Right atrium auricular region (tissue), 2 donors: ENCODE measurements around the gene CDR2L. TPM values are rescaled to one million over a fixed set of nuclear protein-coding genes. Genes with fewer than 3 reads are reported as not detected.
A peak's percentile ranks its signal among the peaks of the same experiment; 100 is the strongest.

Experiments
- DNase-seq: peaks from one replicate; pipeline ENCODE4 v3.0.0-alpha.2; 2019; ENCODE audit warnings: low spot score
- H3K27ac ChIP-seq, 2 donors: fragments of 200-600 bp; sonication (generic); 1 replicate in 1 of 2; 2 replicates in 1 of 2; pipeline ENCODE4 v1.5.1; 2016 to 2019
- H3K27me3 ChIP-seq, 2 donors: fragments of 200-600 bp; sonication (generic); one replicate each; pipeline versions ENCODE4 v1.5.1 to v1.6.0; 2017 to 2019
- H3K36me3 ChIP-seq: fragments of 200-600 bp; sonication (generic); one replicate; pipeline ENCODE4 v1.5.1; 2016
- H3K4me1 ChIP-seq, 2 donors: fragments of 200-600 bp; sonication (generic); one replicate each; pipeline versions ENCODE4 v1.5.1 to v1.6.0; 2017 to 2019
- H3K4me3 ChIP-seq, 2 donors: fragments of 200-600 bp; sonication (generic); 1 replicate in 1 of 2; 2 replicates in 1 of 2; pipeline ENCODE4 v1.5.1; 2017 to 2019; ENCODE audit warnings: mild to moderate bottlenecking in 1 of 2, moderate library complexity in 1 of 2
- H3K9me3 ChIP-seq, 2 donors: fragments of 200-600 bp; sonication (generic); one replicate each; pipeline ENCODE4 v1.5.1; 2019
- CTCF ChIP-seq, 2 donors: fragments of 200-600 bp; sonication (generic); IDR thresholded peaks; one replicate each; pipeline ENCODE4 v1.5.1; 2019; ENCODE audit warnings: antibody characterized with exemption in 2 of 2
- total RNA-seq, 2 donors: library from RNA; depleted of rRNA; stranded (reverse); fragments of >200 nt; gene quantifications; one replicate each; pipeline ENCODE4 v1.1.0, GENCODE V29; 2016

CDR2L gene
- total RNA-seq, 2 donors from 2014 or later: 13.6 to 28.8 TPM

GRCh38 chr17:75032720-75033280 is 45.4 kb downstream of the CDR2L start:
- no peak for TF ChIP-seq CTCF (IDR thresholded peaks at IDR 0.05)
- Histone ChIP-seq H3K4me1 (peaks cover 0 to 44% of the 10 kb centered on the region in 2 donors), H3K9me3 (no peaks in the 10 kb centered on the region), H3K27ac (peak overlapping the region; percentile 95 to 98), H3K27me3 (no peaks in the 10 kb centered on the region), H3K4me3 (peak overlapping the region; percentile 68 to 76), H3K36me3 (no peaks in the 10 kb centered on the region)
- DNase-seq: no peak

DNA sequence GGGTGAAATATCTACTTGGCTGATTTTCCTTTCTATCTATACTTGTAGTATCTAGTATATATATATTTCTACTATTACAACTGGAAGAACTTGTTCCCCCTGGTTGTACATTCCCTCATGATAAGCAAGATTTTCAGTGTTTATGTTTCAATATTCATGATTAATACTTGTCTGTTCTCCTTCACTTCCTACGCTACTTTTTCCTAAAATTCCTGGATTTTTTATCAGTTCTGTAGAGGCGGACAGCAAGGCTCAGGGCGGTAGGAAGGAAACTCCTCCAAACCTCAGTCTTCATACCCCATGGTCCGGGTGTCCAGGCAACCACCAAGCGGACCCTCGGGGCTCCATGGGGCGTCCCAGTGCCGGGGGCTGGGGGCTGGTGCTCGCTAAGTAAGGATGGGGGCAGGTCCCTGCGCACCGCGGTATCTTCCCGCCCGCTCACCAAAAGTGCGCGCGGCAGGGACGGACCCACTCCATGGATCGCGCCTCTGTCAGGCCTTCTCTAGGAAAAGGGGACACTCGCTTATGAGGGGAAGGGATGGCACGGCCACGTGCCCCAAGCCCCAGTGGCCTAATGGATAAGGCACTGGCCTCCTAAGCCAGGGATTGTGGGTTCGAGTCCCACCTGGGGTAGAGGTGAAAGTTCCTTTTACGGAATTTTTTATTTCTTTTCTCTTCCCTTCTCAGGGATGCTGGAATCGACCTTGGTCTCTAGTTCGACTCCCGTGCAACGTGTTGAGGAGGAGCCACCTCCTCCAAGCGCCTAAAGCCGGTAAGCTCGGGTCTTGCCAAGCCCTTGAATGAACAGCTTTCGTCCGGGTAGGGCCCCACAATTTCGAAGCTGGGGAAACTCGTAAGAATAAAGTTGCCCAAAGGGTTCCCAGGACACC is 46.2 kb downstream of the CDR2L start:
- no peaks in the 10 kb centered on the region for H3K27me3 ChIP-seq
- H3K27ac ChIP-seq: peak overlapping the region; percentile 95 to 98
- peaks cover 0 to 44% of the 10 kb centered on the region in 2 donors for H3K4me1 ChIP-seq
- TF ChIP-seq CTCF (IDR thresholded peaks at IDR 0.05): no peak
- no peaks in the 10 kb centered on the region for H3K9me3 ChIP-seq
- peaks cover 6% of the 10 kb centered on the region for H3K36me3 ChIP-seq
- H3K4me3 ChIP-seq: peak overlapping the region; percentile 68 to 76
- peak; percentile 98 for DNase-seq

- peaks cover 0 to 44% of the 10 kb centered on the region in 2 donors for H3K4me1 ChIP-seq
- TF ChIP-seq CTCF (IDR thresholded peaks at IDR 0.05): no peak
- peaks cover 14% of the 10 kb centered on the region for H3K36me3 ChIP-seq
- peak; percentile 93 for DNase-seq
- no peaks in the 10 kb centered on the region for H3K9me3 ChIP-seq
- peak overlapping the region; percentile 68 to 76 for H3K4me3 ChIP-seq
- H3K27ac ChIP-seq: peak overlapping the region; percentile 95 to 98
- no peaks in the 10 kb centered on the region for H3K27me3 ChIP-seq
Measured at GRCh38 chr17:75034236-75034908, 46.9 kb downstream of the CDR2L start.

DNA sequence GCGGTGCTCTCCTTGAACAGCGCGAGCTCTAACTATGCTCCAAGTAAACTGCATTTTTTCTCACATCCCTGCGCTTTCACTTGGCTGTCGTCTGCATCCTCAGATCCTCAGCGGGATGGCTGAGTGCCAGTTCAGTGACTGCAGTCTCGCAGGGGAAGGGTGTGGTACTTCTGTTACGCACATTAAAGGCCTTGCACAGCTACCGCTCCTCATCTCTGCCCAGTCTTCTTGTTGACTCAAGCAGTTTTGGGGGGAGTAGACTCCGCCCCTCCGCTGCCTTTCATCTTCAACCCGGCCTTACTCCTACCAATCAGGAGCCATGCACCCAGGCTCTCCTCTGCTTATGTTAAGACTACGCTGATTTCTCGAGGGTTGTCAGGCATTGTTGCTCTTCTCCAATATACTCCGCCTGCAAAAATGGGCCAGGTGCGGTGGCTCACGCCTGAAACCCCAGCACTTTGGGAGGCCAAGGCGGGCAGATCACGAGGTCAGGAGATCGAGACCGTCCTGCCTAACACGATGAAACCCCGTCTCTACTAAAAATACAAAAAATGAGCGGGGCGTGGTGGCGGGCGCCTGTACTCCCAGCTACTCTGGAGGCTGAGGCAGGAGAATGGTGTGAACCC is 49.3 kb downstream of the CDR2L start:
- Histone ChIP-seq H3K36me3 (peaks cover 36% of the 10 kb centered on the region), H3K9me3 (no peaks in the 10 kb centered on the region), H3K4me1 (peaks cover 0 to 44% of the 10 kb centered on the region in 2 donors), H3K4me3 (peak overlapping the region in 1 of 2 donors; percentile 26), H3K27me3 (no peaks in the 10 kb centered on the region), H3K27ac (peak overlapping the region; percentile 95 to 98)
- peak; percentile 97 for DNase-seq
- no peak for TF ChIP-seq CTCF (IDR thresholded peaks at IDR 0.05)

- Histone ChIP-seq H3K27ac (no peak overlapping the region), H3K4me3 (no peak overlapping the region), H3K27me3 (no peaks in the 10 kb centered on the region), H3K9me3 (no peaks in the 10 kb centered on the region), H3K4me1 (peaks cover 0 to 20% of the 10 kb centered on the region in 2 donors), H3K36me3 (peaks cover 44% of the 10 kb centered on the region)
- no peak for TF ChIP-seq CTCF (IDR thresholded peaks at IDR 0.05)
- no peak for DNase-seq
Measured at GRCh38 chr17:75039238-75039637, 51.8 kb downstream of the CDR2L start.
